ENCODE results near the gene ANGPT4.

ANGPT4 gene

GRCh38 chr20:939606-940005, 23.5 kb upstream of the ANGPT4 start:
- DNase-seq, result no peak

- DNase-seq, result no peak
Observed at GRCh38 chr20:934186-934840, 18.2 kb upstream of the ANGPT4 start.

- no peak for DNase-seq
Observed at GRCh38 chr20:933029-933428, 16.9 kb upstream of the ANGPT4 start.

- DNase-seq, result no peak
Observed at GRCh38 chr20:931401-931800, 15.3 kb upstream of the ANGPT4 start.

- no peak for DNase-seq
Observed at GRCh38 chr20:926670-927069, 10.5 kb upstream of the ANGPT4 start.

- DNase-seq, result no peak
Observed at GRCh38 chr20:925516-925915, 9.4 kb upstream of the ANGPT4 start.

- no peak for DNase-seq
Observed at GRCh38 chr20:924639-925038, 8.5 kb upstream of the ANGPT4 start.

- no peak for DNase-seq
Observed at GRCh38 chr20:922781-923180, 6.6 kb upstream of the ANGPT4 start.

- DNase-seq, result no peak
Observed at GRCh38 chr20:921068-921467, 4.9 kb upstream of the ANGPT4 start.

GRCh38 chr20:920311-920710, 4.2 kb upstream of the ANGPT4 start:
- DNase-seq, result no peak

- DNase-seq, result no peak
Observed at GRCh38 chr20:919491-919916, 3.4 kb upstream of the ANGPT4 start.

GRCh38 chr20:917416-917815, 1.3 kb upstream of the ANGPT4 start:
- DNase-seq, result no peak

GRCh38 chr20:916825-917224, 691 bp upstream of the ANGPT4 start:
- DNase-seq, result no peak

- no peak for DNase-seq
Observed at GRCh38 chr20:914727-915498, 1.2 kb downstream of the ANGPT4 start.

- DNase-seq, result no peak
Observed at GRCh38 chr20:913306-913849, 2.8 kb downstream of the ANGPT4 start.

- no peak for DNase-seq
Observed at GRCh38 chr20:911882-912600, 4.1 kb downstream of the ANGPT4 start.

- no peak for DNase-seq
Observed at GRCh38 chr20:910870-911770, 5.0 kb downstream of the ANGPT4 start.

- no peak for DNase-seq
Observed at GRCh38 chr20:910132-910869, 5.8 kb downstream of the ANGPT4 start.

GRCh38 chr20:909641-910040, 6.5 kb downstream of the ANGPT4 start:
- DNase-seq, result no peak

GRCh38 chr20:906703-907270, 9.3 kb downstream of the ANGPT4 start:
- no peak for DNase-seq

GRCh38 chr20:906001-906520, 10.1 kb downstream of the ANGPT4 start:
- no peak for DNase-seq
